HG03066 (cell line): ENCODE measurements around the gene EME1.

Source experiments
- ATAC-seq: cut with Tn5 transposase; IDR thresholded peaks from one replicate; pipeline ENCODE4 v1.9.1; 2021; ENCODE audit warnings: low read depth; ENCODE audit not compliant: unreplicated experiment

Gene EME1

GRCh38 chr17:50347894-50348291 is 25.1 kb upstream of the EME1 start:
- no peak for ATAC-seq

- no peak for ATAC-seq
These were observed 24.3 kb upstream of the EME1 start for GRCh38 chr17:50348522-50349242.

GRCh38 chr17:50349243-50349600 is 23.8 kb upstream of the EME1 start:
- no peak for ATAC-seq

- ATAC-seq, result no peak
These were observed 22.3 kb upstream of the EME1 start for GRCh38 chr17:50350733-50351132.

GRCh38 chr17:50352072-50352692 is 20.8 kb upstream of the EME1 start:
- no peak for ATAC-seq

GRCh38 chr17:50352693-50353599 is 20.1 kb upstream of the EME1 start:
- no peak for ATAC-seq

GRCh38 chr17:50353600-50354195 is 19.3 kb upstream of the EME1 start:
- no peak for ATAC-seq

GRCh38 chr17:50354198-50354597 is 18.8 kb upstream of the EME1 start:
- ATAC-seq, result no peak

- ATAC-seq, result no peak
These were observed 18.3 kb upstream of the EME1 start for GRCh38 chr17:50354776-50355175.

GRCh38 chr17:50355336-50355700 is 17.7 kb upstream of the EME1 start:
- no peak for ATAC-seq

GRCh38 chr17:50355701-50356341 is 17.2 kb upstream of the EME1 start:
- no peak for ATAC-seq

- no peak for ATAC-seq
These were observed 16.6 kb upstream of the EME1 start for GRCh38 chr17:50356418-50356817.

- ATAC-seq, result no peak
These were observed 16.0 kb upstream of the EME1 start for GRCh38 chr17:50356892-50357510.

- ATAC-seq, result no peak
These were observed 14.9 kb upstream of the EME1 start for GRCh38 chr17:50358177-50358576.

- no peak for ATAC-seq
These were observed 13.9 kb upstream of the EME1 start for GRCh38 chr17:50359005-50359699.

- no peak for ATAC-seq
These were observed 13.0 kb upstream of the EME1 start for GRCh38 chr17:50359998-50360461.

- ATAC-seq, result no peak
These were observed 12.4 kb upstream of the EME1 start for GRCh38 chr17:50360486-50361115.

- peak; percentile 76 for ATAC-seq
These were observed 11.2 kb upstream of the EME1 start for GRCh38 chr17:50361561-50362480.
